BE2C (cell line): ENCODE measurements around the gene OSBPL5.

Source experiments
- DNase-seq: peaks from one replicate; pipeline ENCODE4 v3.0.0-alpha.2; 2020
- H3K27me3 ChIP-seq: fragments of 250-450 bp; sonication (Bioruptor Pico); 2 replicates; pipeline ENCODE4 v1.5.1; 2020; ENCODE audit warnings: mild to moderate bottlenecking
- H3K36me3 ChIP-seq: fragments of 250-450 bp; sonication (Bioruptor Pico); 2 replicates; pipeline ENCODE4 v1.5.1; 2020; ENCODE audit warnings: mild to moderate bottlenecking
- H3K4me1 ChIP-seq: fragments of 250-450 bp; sonication (Bioruptor Pico); 2 replicates; pipeline ENCODE4 v1.5.1; 2020
- H3K4me3 ChIP-seq: 2 replicates; pipeline ENCODE4 v1.5.1; 2011; ENCODE audit warnings: low read depth, low read length
- H3K9me3 ChIP-seq: fragments of 250-450 bp; sonication (Bioruptor Pico); 2 replicates; pipeline ENCODE4 v1.5.1; 2020
- CTCF ChIP-seq: IDR thresholded peaks from 2 replicates; pipeline ENCODE4 v1.5.1; 2012; ENCODE audit warnings: mild to moderate bottlenecking, low read depth, low read length

Gene OSBPL5

GRCh38 chr11:3131330-3131941 lies 33.7 kb downstream of the OSBPL5 start:
- H3K36me3 ChIP-seq: no peaks in the 10 kb centered on the region
- TF ChIP-seq CTCF: no peak

GRCh38 chr11:3130269-3131071 lies 34.6 kb downstream of the OSBPL5 start:
- Histone ChIP-seq H3K4me3 (no peak overlapping the region), H3K36me3 (no peaks in the 10 kb centered on the region)

More at GRCh38 chr11:3131330-3131941, 33.7 kb downstream of the OSBPL5 start:
- H3K4me3 ChIP-seq: no peak overlapping the region
- no peaks in the 10 kb centered on the region for H3K27me3 ChIP-seq
- H3K4me1 ChIP-seq: no peaks in the 10 kb centered on the region
- no peaks in the 10 kb centered on the region for H3K9me3 ChIP-seq
- DNase-seq: no peak

GRCh38 chr11:3129591-3130268 lies 35.4 kb downstream of the OSBPL5 start:
- Histone ChIP-seq H3K4me1 (no peaks in the 10 kb centered on the region), H3K9me3 (no peaks in the 10 kb centered on the region), H3K36me3 (no peaks in the 10 kb centered on the region), H3K4me3 (no peak overlapping the region), H3K27me3 (no peaks in the 10 kb centered on the region)
- DNase-seq: peak; percentile 1
- no peak for TF ChIP-seq CTCF

More at GRCh38 chr11:3130269-3131071, 34.6 kb downstream of the OSBPL5 start:
- Histone ChIP-seq H3K4me1 (no peaks in the 10 kb centered on the region), H3K9me3 (no peaks in the 10 kb centered on the region), H3K27me3 (no peaks in the 10 kb centered on the region)
- no peak for TF ChIP-seq CTCF
- peak; percentile 4 for DNase-seq

- H3K27me3 ChIP-seq: no peaks in the 10 kb centered on the region
- TF ChIP-seq CTCF: no peak
- H3K36me3 ChIP-seq: no peaks in the 10 kb centered on the region
- no peak overlapping the region for H3K4me3 ChIP-seq
- no peaks in the 10 kb centered on the region for H3K9me3 ChIP-seq
- no peak for DNase-seq
- no peaks in the 10 kb centered on the region for H3K4me1 ChIP-seq
Observed at GRCh38 chr11:3129181-3129590, 35.9 kb downstream of the OSBPL5 start.

GRCh38 chr11:3128356-3129180 lies 36.5 kb downstream of the OSBPL5 start:
- Histone ChIP-seq H3K9me3 (no peaks in the 10 kb centered on the region), H3K4me3 (no peak overlapping the region), H3K4me1 (no peaks in the 10 kb centered on the region), H3K27me3 (no peaks in the 10 kb centered on the region), H3K36me3 (no peaks in the 10 kb centered on the region)
- TF ChIP-seq CTCF: no peak
- DNase-seq: peak; percentile 2
